GM12874 (cell line): ENCODE results near the gene EDEM2.

Source experiments
- CTCF ChIP-seq: IDR thresholded peaks from 2 replicates; pipeline ENCODE4 v1.5.1; 2011; ENCODE audit warnings: low read depth, mild to moderate bottlenecking, control low read depth, low read length, moderate library complexity; ENCODE audit not compliant: insufficient read depth

The EDEM2 gene

GRCh38 chr20:35121186-35121585 lies 25.9 kb downstream of the EDEM2 start:
- TF ChIP-seq CTCF = no peak

GRCh38 chr20:35120012-35120701 lies 27.0 kb downstream of the EDEM2 start:
- TF ChIP-seq CTCF = no peak

DNA sequence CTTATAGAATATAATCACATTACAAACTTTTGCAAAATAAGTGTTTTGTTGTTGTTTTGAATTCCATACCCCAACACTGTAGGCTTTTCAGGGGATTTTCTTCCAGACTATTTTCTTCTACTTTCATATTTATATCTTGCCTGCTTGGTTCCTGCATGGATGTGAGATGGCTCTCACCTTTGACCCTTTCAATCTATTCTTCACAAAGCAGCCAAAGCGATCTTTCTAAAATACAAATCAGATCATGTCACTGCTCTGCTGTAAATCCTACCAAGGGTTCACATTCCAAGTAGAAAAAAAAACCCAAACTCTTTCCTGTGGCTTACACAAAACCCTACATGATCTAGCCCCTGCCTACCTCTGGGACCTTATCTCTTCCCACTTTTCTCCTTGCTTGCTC lies 29.5 kb downstream of the EDEM2 start:
- no peak for TF ChIP-seq CTCF

DNA sequence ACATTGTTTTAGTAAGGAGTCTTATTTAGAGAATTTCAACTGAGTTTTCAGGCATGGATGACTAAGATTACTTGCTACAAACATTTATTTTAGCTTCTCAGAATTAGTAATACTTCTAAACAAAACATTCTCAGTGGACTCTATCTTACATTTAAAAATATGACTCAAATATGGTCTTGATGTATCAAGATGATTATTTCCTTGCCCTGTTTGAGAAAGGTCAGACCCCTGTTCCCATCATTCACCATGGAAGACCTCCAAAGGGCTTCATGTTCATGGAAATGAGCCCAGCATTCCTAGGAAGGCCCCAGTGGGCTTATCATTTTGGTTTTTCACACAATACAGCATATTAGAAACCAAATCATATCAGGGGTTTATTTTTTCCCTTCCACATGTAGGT lies 29.9 kb downstream of the EDEM2 start:
- no peak for TF ChIP-seq CTCF

- no peak for TF ChIP-seq CTCF
These were observed 30.9 kb downstream of the EDEM2 start for GRCh38 chr20:35116258-35116657.

GRCh38 chr20:35115606-35116005 lies 31.5 kb downstream of the EDEM2 start:
- TF ChIP-seq CTCF = no peak

GRCh38 chr20:35111141-35111888 lies 35.8 kb downstream of the EDEM2 start:
- TF ChIP-seq CTCF = no peak
